WTC11 (cell line): ENCODE results near the gene TRIM65. TPM values are rescaled to one million over a fixed set of nuclear protein-coding genes. Genes with fewer than 3 reads are reported as not detected.

ENCODE experiments used
- ATAC-seq: fragments of 200-7000 bp; cut with Tn5 transposase; 2 replicates; pipeline ENCODE4 v1.10.0; 2021; ENCODE audit warnings: mild to moderate bottlenecking, moderate library complexity
- CTCF ChIA-PET: fragments of 300-600 bp; sonication (Branson Sonifier 250); formaldehyde crosslinking; loops from one replicate; lab custom pipeline; 2021; ENCODE audit warnings: antibody characterized with exemption; lab: Charles Lee
- POLR2A ChIA-PET: fragments of 350-600 bp; sonication (Branson Sonifier 250); formaldehyde crosslinking; loops from one replicate; lab custom pipeline; 2021; ENCODE audit warnings: antibody characterized with exemption; lab: Charles Lee
- DNase-seq: peaks from one replicate; pipeline ENCODE4 v3.0.0; 2021; ENCODE audit warnings: low spot score
- H3K27ac Mint-ChIP-seq: 2 replicates; pipeline ENCODE4 v1.8.0; 2021; ENCODE audit warnings: mixed read lengths
- H3K27me3 Mint-ChIP-seq: 2 replicates; pipeline ENCODE4 v1.8.0; 2021; ENCODE audit warnings: low read depth, mild to moderate bottlenecking, moderate library complexity, mixed read lengths
- H3K36me3 Mint-ChIP-seq: 2 replicates; pipeline ENCODE4 v1.8.0; 2021; ENCODE audit warnings: mixed read lengths
- H3K4me1 Mint-ChIP-seq: 2 replicates; pipeline ENCODE4 v1.8.0; 2022; ENCODE audit warnings: mixed read lengths
- H3K4me3 Mint-ChIP-seq: 2 replicates; pipeline ENCODE4 v1.8.0; 2021; ENCODE audit warnings: mild to moderate bottlenecking, moderate library complexity, mixed read lengths
- H3K9me3 Mint-ChIP-seq: 2 replicates; pipeline ENCODE4 v1.8.0; 2021; ENCODE audit warnings: mixed read lengths
- AR ChIP-seq: fragments of 250-450 bp; sonication (Bioruptor Pico); IDR thresholded peaks from 2 replicates; pipeline ENCODE4 v1.9.0; 2021; ENCODE audit warnings: mild to moderate bottlenecking
- ARID4B ChIP-seq: sonication (generic); formaldehyde crosslinking; IDR thresholded peaks from 2 replicates; pipeline ENCODE4 v1.8.0; 2023; ENCODE audit warnings: missing genetic modification reagents, mild to moderate bottlenecking, borderline replicate concordance
- ATF1 ChIP-seq: sonication (generic); formaldehyde crosslinking; IDR thresholded peaks from 2 replicates; pipeline ENCODE4 v1.8.1; 2023; ENCODE audit warnings: mild to moderate bottlenecking, moderate library complexity, missing genetic modification reagents
- CREB1 ChIP-seq: sonication (generic); formaldehyde crosslinking; IDR thresholded peaks from 2 replicates; pipeline ENCODE4 v1.8.0; 2023; ENCODE audit warnings: mild to moderate bottlenecking, missing genetic modification reagents
- ERG ChIP-seq: fragments of 250-450 bp; sonication (Bioruptor Pico); IDR thresholded peaks from 2 replicates; pipeline ENCODE4 v1.8.0; 2021; ENCODE audit warnings: mild to moderate bottlenecking
- GABPB1 ChIP-seq: sonication (generic); formaldehyde crosslinking; IDR thresholded peaks from 2 replicates; pipeline ENCODE4 v1.8.1; 2023; ENCODE audit warnings: mild to moderate bottlenecking, missing genetic modification reagents
- MLX ChIP-seq: sonication (generic); formaldehyde crosslinking; IDR thresholded peaks from 2 replicates; pipeline ENCODE4 v1.8.1; 2023; ENCODE audit warnings: mild to moderate bottlenecking, missing genetic modification reagents, moderate library complexity
- NFYB ChIP-seq: sonication (generic); formaldehyde crosslinking; conservative IDR thresholded peaks from 2 replicates; pipeline ENCODE4 v1.8.0; 2022; ENCODE audit warnings: low read depth, missing genetic modification reagents
- NR2C2 ChIP-seq: sonication (generic); formaldehyde crosslinking; IDR thresholded peaks from 2 replicates; pipeline ENCODE4 v1.8.0; 2022; ENCODE audit warnings: mild to moderate bottlenecking, missing genetic modification reagents
- NR3C1 ChIP-seq: sonication (generic); formaldehyde crosslinking; conservative IDR thresholded peaks from 2 replicates; pipeline ENCODE4 v1.8.1; 2023; ENCODE audit warnings: low read depth, mild to moderate bottlenecking, missing genetic modification reagents
- PRRX2 ChIP-seq: fragments of 250-450 bp; sonication (Bioruptor Pico); IDR thresholded peaks from 2 replicates; pipeline ENCODE4 v1.8.0; 2021; ENCODE audit warnings: mild to moderate bottlenecking
- RELA ChIP-seq: sonication (generic); formaldehyde crosslinking; IDR thresholded peaks from 2 replicates; pipeline ENCODE4 v1.8.1; 2022; ENCODE audit warnings: missing genetic modification reagents, mild to moderate bottlenecking, borderline replicate concordance
- RORB ChIP-seq: fragments of 250-450 bp; sonication (Bioruptor Pico); IDR thresholded peaks from 2 replicates; pipeline ENCODE4 v1.9.0; 2021; ENCODE audit warnings: mild to moderate bottlenecking
- SP1 ChIP-seq: sonication (generic); formaldehyde crosslinking; conservative IDR thresholded peaks from 2 replicates; pipeline ENCODE4 v1.8.1; 2022; ENCODE audit warnings: missing genetic modification reagents
- TEAD4 ChIP-seq: sonication (generic); formaldehyde crosslinking; IDR thresholded peaks from 2 replicates; pipeline ENCODE4 v1.8.0; 2022; ENCODE audit warnings: mild to moderate bottlenecking, missing genetic modification reagents
- ZBTB21 ChIP-seq: sonication (generic); formaldehyde crosslinking; IDR thresholded peaks from 2 replicates; pipeline ENCODE4 v1.8.1; 2023; ENCODE audit warnings: mild to moderate bottlenecking, missing genetic modification reagents, borderline replicate concordance
- ZNF121 ChIP-seq: sonication (generic); formaldehyde crosslinking; IDR thresholded peaks from 2 replicates; pipeline ENCODE4 v1.8.0; 2023; ENCODE audit warnings: missing genetic modification reagents
- ZNF416 ChIP-seq: fragments of 250-450 bp; sonication (Bioruptor Pico); IDR thresholded peaks from 2 replicates; pipeline ENCODE4 v1.9.0; 2021; ENCODE audit warnings: mild to moderate bottlenecking, inconsistent platforms
- ZNF671 ChIP-seq: fragments of 250-450 bp; sonication (Bioruptor Pico); IDR thresholded peaks from 2 replicates; pipeline ENCODE4 v1.8.0; 2021; ENCODE audit warnings: mild to moderate bottlenecking
- total RNA-seq: library from RNA; stranded (reverse); gene quantifications from 3 replicates; pipeline ENCODE4 v1.2.3, GENCODE V29; 2021

TRIM65 gene
- total RNA-seq, 1 experiment from 2014 or later, result 56.4 TPM

GRCh38 chr17:75876190-75876937 lies 20.4 kb downstream of the TRIM65 start:
- Mint-ChIP-seq H3K9me3 (no peaks in the 10 kb centered on the region), H3K27me3 (peaks cover 37% of the 10 kb centered on the region), H3K4me1 (peaks cover 21% of the 10 kb centered on the region), H3K4me3 (peak overlapping the region; percentile 77), H3K27ac (no peak overlapping the region; the same call in 1 of the 2 replicates), H3K36me3 (no peaks in the 10 kb centered on the region)
- 0 out of 2 replicates have a peak, but pooled peaks have one; percentile 27 for TF ChIP-seq NR2C2 (CRISPR knock-in tag)
- no peak for TF ChIP-seq SP1 (CRISPR knock-in tag)
- TF ChIP-seq AR, result no peak
- TF ChIP-seq CREB1, result no peak
- TF ChIP-seq TEAD4, result no peak
- 0 out of 2 replicates have a peak, but pooled peaks have one; percentile 23 for TF ChIP-seq ARID4B (CRISPR knock-in tag)
- peak; percentile 76 for TF ChIP-seq GABPB1 (CRISPR knock-in tag)
- peak; percentile 71 for DNase-seq
- POLR2A ChIA-PET, result interaction anchor here (3.5 kb wide), 1 partner anchor 21 kb away, joined by 16 read pairs; the partner anchor contains the start of gene WBP2
- ATAC-seq, result peak; percentile 61
- CTCF ChIA-PET, result interaction anchor here (0.6 to 6.1 kb wide), 23 partner anchors 9 to 275 kb away, joined by 3 to 71 read pairs (median 4); partner anchors contain the start of genes CDK3, TRIM65 and WBP2

GRCh38 chr17:75875940-75876189 lies 20.9 kb downstream of the TRIM65 start:
- ATAC-seq, result no peak
- TF ChIP-seq PRRX2 (CRISPR knock-in tag), result no peak
- TF ChIP-seq ERG (CRISPR knock-in tag), result no peak
- no peak for TF ChIP-seq MLX (CRISPR knock-in tag)
- TF ChIP-seq ZBTB21 (CRISPR knock-in tag), result no peak
- no peak for TF ChIP-seq NFYB
- no peak for TF ChIP-seq ZNF121
- TF ChIP-seq RELA (CRISPR knock-in tag), result no peak
- no peak for TF ChIP-seq RORB (CRISPR knock-in tag)
- TF ChIP-seq ZNF416 (CRISPR knock-in tag), result no peak
- no peak for TF ChIP-seq ZNF671
- no peak for TF ChIP-seq NR3C1
- TF ChIP-seq ATF1 (CRISPR knock-in tag), result no peak
- TF ChIP-seq, all 79 proteins: peak for 0
- CTCF ChIA-PET, result interaction anchor here (0.7 to 6.1 kb wide), 20 partner anchors 9 to 249 kb away, joined by 3 to 71 read pairs (median 4); partner anchors contain the start of genes CDK3, TRIM65 and WBP2

More at GRCh38 chr17:75875940-75876189, 20.9 kb downstream of the TRIM65 start:
- Mint-ChIP-seq H3K9me3 (no peaks in the 10 kb centered on the region), H3K27me3 (peaks cover 37% of the 10 kb centered on the region), H3K4me3 (no peak overlapping the region), H3K36me3 (no peaks in the 10 kb centered on the region), H3K4me1 (peaks cover 22% of the 10 kb centered on the region), H3K27ac (no peak overlapping the region; the same call in 1 of the 2 replicates)
- DNase-seq, result no peak
- POLR2A ChIA-PET, result interaction anchor here (3.5 kb wide), 1 partner anchor 21 kb away, joined by 16 read pairs; the partner anchor contains the start of gene WBP2
